ENCODE data around the gene CAMSAP2. TPM values are rescaled to one million over a fixed set of nuclear protein-coding genes. Genes with fewer than 3 reads are reported as not detected.

The CAMSAP2 gene
- total RNA-seq, 2 donors from 2014 or later = 22.1 to 22.2 TPM

- Histone ChIP-seq H3K9me3 (ENCODE audit: control insufficient read depth, low read length) (no peaks in the 10 kb centered on the region), H3K27me3 (ENCODE audit: control insufficient read depth, insufficient read depth, low read length, poor library complexity, severe bottlenecking) (no peaks in the 10 kb centered on the region), H3K27ac (ENCODE audit: low read depth, low read length) (no peak overlapping the region), H3K36me3 (ENCODE audit: control insufficient read depth, insufficient read depth, low read length) (peaks cover 64% of the 10 kb centered on the region), H3K9ac (ENCODE audit: extremely low read depth, low read length, poor library complexity, severe bottlenecking) (no peak overlapping the region), H3K4me3 (ENCODE audit: low read length) (no peak overlapping the region), H3K4me1 (ENCODE audit: control insufficient read depth, insufficient read depth, low read length) (no peaks in the 10 kb centered on the region)
- Mint-ChIP-seq H3K4me1 (no peaks in the 10 kb centered on the region), H3K9me3 (no peaks in the 10 kb centered on the region), H3K4me3 (no peak overlapping the region), H3K36me3 (ENCODE audit: low read depth) (peaks cover 69% of the 10 kb centered on the region), H3K27ac (no peak overlapping the region), H3K27me3 (ENCODE audit: insufficient read depth) (no peaks in the 10 kb centered on the region)
- WGBS, 2 experiments (ENCODE audit: insufficient coverage in 1 of 2, insufficient read length in 1 of 2) = 88 to 95% methylated on average over 3 to 5 of the region's 5 CpGs
- DNase-seq = no peak
- TF ChIP-seq CTCF (conservative IDR thresholded peaks at IDR 0.05) = no peak
Measured at GRCh38 chr1:200907611-200908097, 169.0 kb downstream of the CAMSAP2 start.

GRCh38 chr1:200908191-200908868 lies 169.6 kb downstream of the CAMSAP2 start:
- H3K9me3 ChIP-seq (ENCODE audit: control insufficient read depth, low read length) = no peaks in the 10 kb centered on the region
- no peak for DNase-seq
- no peak for TF ChIP-seq CTCF (conservative IDR thresholded peaks at IDR 0.05)
- 97 to 98% methylated on average over 4 to 6 of the region's 6 CpGs for WGBS, 2 experiments (ENCODE audit: insufficient coverage in 1 of 2, insufficient read length in 1 of 2)
- no peak overlapping the region for H3K9ac ChIP-seq (ENCODE audit: extremely low read depth, low read length, poor library complexity, severe bottlenecking)
- Mint-ChIP-seq H3K27ac (no peak overlapping the region), H3K27me3 (ENCODE audit: insufficient read depth) (no peaks in the 10 kb centered on the region), H3K4me1 (no peaks in the 10 kb centered on the region), H3K36me3 (ENCODE audit: low read depth) (peaks cover 66% of the 10 kb centered on the region), H3K9me3 (no peaks in the 10 kb centered on the region), H3K4me3 (no peak overlapping the region)
- no peak overlapping the region for H3K27ac ChIP-seq (ENCODE audit: low read depth, low read length)
- H3K4me1 ChIP-seq (ENCODE audit: control insufficient read depth, insufficient read depth, low read length) = no peaks in the 10 kb centered on the region
- H3K27me3 ChIP-seq (ENCODE audit: control insufficient read depth, insufficient read depth, low read length, poor library complexity, severe bottlenecking) = no peaks in the 10 kb centered on the region
- peaks cover 67% of the 10 kb centered on the region for H3K36me3 ChIP-seq (ENCODE audit: control insufficient read depth, insufficient read depth, low read length)
- no peak overlapping the region for H3K4me3 ChIP-seq (ENCODE audit: low read length)

GRCh38 chr1:200909071-200909470 lies 170.4 kb downstream of the CAMSAP2 start:
- Histone ChIP-seq H3K4me3 (ENCODE audit: low read length) (no peak overlapping the region), H3K9me3 (ENCODE audit: control insufficient read depth, low read length) (no peaks in the 10 kb centered on the region), H3K27me3 (ENCODE audit: control insufficient read depth, insufficient read depth, low read length, poor library complexity, severe bottlenecking) (no peaks in the 10 kb centered on the region), H3K27ac (ENCODE audit: low read depth, low read length) (no peak overlapping the region), H3K9ac (ENCODE audit: extremely low read depth, low read length, poor library complexity, severe bottlenecking) (no peak overlapping the region), H3K4me1 (ENCODE audit: control insufficient read depth, insufficient read depth, low read length) (no peaks in the 10 kb centered on the region), H3K36me3 (ENCODE audit: control insufficient read depth, insufficient read depth, low read length) (peaks cover 64% of the 10 kb centered on the region)
- 94 to 100% methylated on average over 4 to 5 of the region's 5 CpGs for WGBS, 2 experiments (ENCODE audit: insufficient coverage in 1 of 2, insufficient read length in 1 of 2)
- Mint-ChIP-seq H3K4me3 (no peak overlapping the region), H3K9me3 (no peaks in the 10 kb centered on the region), H3K36me3 (ENCODE audit: low read depth) (peaks cover 70% of the 10 kb centered on the region), H3K27ac (no peak overlapping the region), H3K27me3 (ENCODE audit: insufficient read depth) (no peaks in the 10 kb centered on the region), H3K4me1 (no peaks in the 10 kb centered on the region)
- DNase-seq = no peak
- no peak for TF ChIP-seq CTCF (conservative IDR thresholded peaks at IDR 0.05)
